WERI-Rb-1 (cell line): Measurements from ENCODE around the gene SBNO1.
"Not testable (repeated sequence)": the region's sequence is repeated elsewhere in the genome, so short reads cannot be mapped to it uniquely, and the experiment has no call there.

Experiments used
- DNase-seq: peaks from one replicate; pipeline ENCODE4 v3.0.0-alpha.2; 2020
- H3K27ac ChIP-seq: fragments of 250-450 bp; sonication (Bioruptor Pico); 2 replicates; pipeline ENCODE4 v1.5.1; 2020; ENCODE audit warnings: mild to moderate bottlenecking, moderate library complexity
- H3K27me3 ChIP-seq: fragments of 250-450 bp; sonication (Bioruptor Pico); 2 replicates; pipeline ENCODE4 v1.5.1; 2021; ENCODE audit warnings: mild to moderate bottlenecking, low read depth, moderate library complexity; ENCODE audit not compliant: insufficient read depth, severe bottlenecking
- H3K36me3 ChIP-seq: fragments of 250-450 bp; sonication (Bioruptor Pico); 2 replicates; pipeline ENCODE4 v1.5.1; 2020; ENCODE audit warnings: mild to moderate bottlenecking, moderate library complexity
- H3K4me3 ChIP-seq: 2 replicates; pipeline ENCODE4 v1.5.1; 2011; ENCODE audit warnings: low read depth, mild to moderate bottlenecking, control low read depth, low read length
- H3K9me3 ChIP-seq: fragments of 250-450 bp; sonication (Bioruptor Pico); 2 replicates; pipeline ENCODE4 v1.5.1; 2021; ENCODE audit warnings: mild to moderate bottlenecking, moderate library complexity; ENCODE audit not compliant: severe bottlenecking
- CTCF ChIP-seq: IDR thresholded peaks from 2 replicates; pipeline ENCODE4 v1.5.1; 2011; ENCODE audit warnings: low read depth, mild to moderate bottlenecking, control low read depth, inconsistent platforms, low read length

The SBNO1 gene

GRCh38 chr12:123336530-123336929, 28.1 kb downstream of the SBNO1 start:
- no peak for TF ChIP-seq CTCF
- Histone ChIP-seq H3K36me3 (peaks cover 91% of the 10 kb centered on the region), H3K27me3 (no peaks in the 10 kb centered on the region), H3K9me3 (no peaks in the 10 kb centered on the region), H3K4me3 (no peak overlapping the region), H3K27ac (no peak overlapping the region)
- DNase-seq = no peak

GRCh38 chr12:123335490-123335889, 29.2 kb downstream of the SBNO1 start:
- peaks cover 91% of the 10 kb centered on the region for H3K36me3 ChIP-seq
- no peak for DNase-seq
- no peak overlapping the region for H3K4me3 ChIP-seq

GRCh38 chr12:123329799-123330198, 34.8 kb downstream of the SBNO1 start:
- no peaks in the 10 kb centered on the region for H3K27me3 ChIP-seq
- H3K36me3 ChIP-seq = peaks cover 95% of the 10 kb centered on the region
- no peak overlapping the region for H3K4me3 ChIP-seq
- no peaks in the 10 kb centered on the region for H3K9me3 ChIP-seq
- TF ChIP-seq CTCF = no peak
- H3K27ac ChIP-seq = no peak overlapping the region
- DNase-seq = no peak

More at GRCh38 chr12:123335490-123335889, 29.2 kb downstream of the SBNO1 start:
- no peak for TF ChIP-seq CTCF
- Histone ChIP-seq H3K27ac (no peak overlapping the region), H3K27me3 (no peaks in the 10 kb centered on the region), H3K9me3 (no peaks in the 10 kb centered on the region)

- Histone ChIP-seq H3K27me3 (no peaks in the 10 kb centered on the region), H3K4me3 (no peak overlapping the region), H3K36me3 (peaks cover 96% of the 10 kb centered on the region), H3K27ac (no peak overlapping the region), H3K9me3 (no peaks in the 10 kb centered on the region)
- no peak for TF ChIP-seq CTCF
- DNase-seq = no peak
These were observed 44.8 kb downstream of the SBNO1 start for GRCh38 chr12:123319826-123320225.

- H3K4me3 ChIP-seq = no peak overlapping the region
- no peaks in the 10 kb centered on the region for H3K27me3 ChIP-seq
- no peak for TF ChIP-seq CTCF
- no peak for DNase-seq
- no peaks in the 10 kb centered on the region for H3K9me3 ChIP-seq
- no peak overlapping the region for H3K27ac ChIP-seq
- H3K36me3 ChIP-seq = peaks cover 94% of the 10 kb centered on the region
These were observed 45.4 kb downstream of the SBNO1 start for GRCh38 chr12:123319273-123319672.

- H3K9me3 ChIP-seq, H3K4me3 ChIP-seq, DNase-seq, H3K27ac ChIP-seq, H3K27me3 ChIP-seq: not testable (repeated sequence)
- peaks cover 92% of the 10 kb centered on the region for H3K36me3 ChIP-seq
These were observed 51.6 kb downstream of the SBNO1 start for GRCh38 chr12:123313046-123313445.
